Left ventricle myocardium inferior (tissue), 1 donor: ENCODE measurements around the gene SV2B. TPM values are rescaled to one million over a fixed set of nuclear protein-coding genes. Genes with fewer than 3 reads are reported as not detected.

Experiments used
- DNase-seq: peaks from one replicate; pipeline ENCODE4 v3.0.0-alpha.2; 2020
- H3K27ac ChIP-seq: fragments of 200-600 bp; replicated peaks from 2 replicates; pipeline ENCODE4 v1.8.0; 2021
- H3K27me3 ChIP-seq: fragments of 200-600 bp; 2 replicates; pipeline ENCODE4 v1.8.0; 2021; ENCODE audit warnings: low read depth
- H3K36me3 ChIP-seq: fragments of 200-600 bp; 2 replicates; pipeline ENCODE4 v1.8.0; 2021
- H3K4me1 ChIP-seq: fragments of 200-600 bp; 2 replicates; pipeline ENCODE4 v1.8.0; 2021
- H3K4me3 ChIP-seq: fragments of 200-600 bp; 2 replicates; pipeline ENCODE4 v1.8.0; 2021; ENCODE audit warnings: mild to moderate bottlenecking, moderate library complexity
- H3K9me3 ChIP-seq: fragments of 200-600 bp; replicated peaks from 2 replicates; pipeline ENCODE4 v1.8.0; 2021
- intact Hi-C: fragments of 100-400 bp; cut with micrococcal nuclease; formaldehyde crosslinking; loops from one replicate; pipeline ENCODE4 v1.11.0; 2022
- total RNA-seq: library from RNA; stranded (reverse); fragmentation: NEBNext Ultra II Directional; extraction: Animal tissue kit (Norgen Biotek cat#: 25700); gene quantifications from one replicate; pipeline ENCODE4 v1.2.1, GENCODE V29; 2021
- TF ChIP-seq, protein P1 (sequence below): fragments of 200-600 bp; IDR thresholded peaks from 2 replicates; pipeline ENCODE4 v1.8.0; 2021; ENCODE audit warnings: antibody characterized with exemption, mild to moderate bottlenecking, borderline replicate concordance
- donor health status: DM: no; HTN: yes; CAD: no; lungs with severe emphysema.

SV2B gene
- total RNA-seq, 1 donor from 2014 or later: 2.8 TPM

DNA sequence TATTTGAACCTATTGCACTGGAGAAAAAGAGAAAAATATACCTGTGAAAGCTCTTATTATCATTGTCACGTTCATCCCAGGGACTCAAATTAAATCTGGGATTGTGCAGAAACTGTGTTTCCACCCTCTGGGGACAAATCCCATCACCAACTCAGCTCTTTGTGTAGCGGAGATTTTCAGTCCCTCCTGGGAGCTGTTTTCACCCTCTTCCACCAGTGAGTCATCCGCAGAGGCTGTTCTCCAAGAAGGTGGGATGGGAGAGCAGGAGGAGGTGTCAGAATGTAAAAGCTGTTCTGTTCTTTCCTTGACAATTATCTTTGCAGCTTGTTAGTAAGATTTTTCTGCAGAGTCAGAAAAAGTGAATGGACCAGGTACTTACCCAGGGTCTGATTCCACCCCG, 28.0 kb downstream of the SV2B start:
- no peak overlapping the region for H3K27ac ChIP-seq
- no peaks in the 10 kb centered on the region for H3K4me1 ChIP-seq
- no peaks in the 10 kb centered on the region for H3K36me3 ChIP-seq
- H3K9me3 ChIP-seq: no peaks in the 10 kb centered on the region
- peaks cover 32% of the 10 kb centered on the region for H3K27me3 ChIP-seq
- TF ChIP-seq, protein P1, sequence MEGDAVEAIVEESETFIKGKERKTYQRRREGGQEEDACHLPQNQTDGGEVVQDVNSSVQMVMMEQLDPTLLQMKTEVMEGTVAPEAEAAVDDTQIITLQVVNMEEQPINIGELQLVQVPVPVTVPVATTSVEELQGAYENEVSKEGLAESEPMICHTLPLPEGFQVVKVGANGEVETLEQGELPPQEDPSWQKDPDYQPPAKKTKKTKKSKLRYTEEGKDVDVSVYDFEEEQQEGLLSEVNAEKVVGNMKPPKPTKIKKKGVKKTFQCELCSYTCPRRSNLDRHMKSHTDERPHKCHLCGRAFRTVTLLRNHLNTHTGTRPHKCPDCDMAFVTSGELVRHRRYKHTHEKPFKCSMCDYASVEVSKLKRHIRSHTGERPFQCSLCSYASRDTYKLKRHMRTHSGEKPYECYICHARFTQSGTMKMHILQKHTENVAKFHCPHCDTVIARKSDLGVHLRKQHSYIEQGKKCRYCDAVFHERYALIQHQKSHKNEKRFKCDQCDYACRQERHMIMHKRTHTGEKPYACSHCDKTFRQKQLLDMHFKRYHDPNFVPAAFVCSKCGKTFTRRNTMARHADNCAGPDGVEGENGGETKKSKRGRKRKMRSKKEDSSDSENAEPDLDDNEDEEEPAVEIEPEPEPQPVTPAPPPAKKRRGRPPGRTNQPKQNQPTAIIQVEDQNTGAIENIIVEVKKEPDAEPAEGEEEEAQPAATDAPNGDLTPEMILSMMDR: no peak
- no peak for DNase-seq
- H3K4me3 ChIP-seq: no peak overlapping the region
- intact Hi-C loops: no loop called here

DNA sequence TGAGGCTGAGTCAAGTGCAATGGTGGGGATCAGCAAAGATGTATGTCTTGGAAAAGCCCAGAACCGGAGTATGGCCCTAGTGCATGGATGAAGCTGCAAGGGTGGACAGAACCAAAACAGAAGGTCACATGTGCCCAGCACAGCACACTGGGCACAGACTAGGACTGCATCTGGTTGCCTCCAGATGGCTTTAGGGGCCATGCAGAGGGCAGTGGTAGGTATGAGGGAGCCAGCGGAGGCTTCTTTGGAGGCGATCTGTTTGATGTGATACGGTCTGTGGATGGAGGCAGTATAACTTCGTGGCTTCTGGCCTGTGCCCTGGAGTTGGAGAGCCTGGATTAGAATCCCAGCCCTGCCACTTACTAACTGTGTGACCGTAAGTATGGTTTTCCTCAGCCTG, 29.4 kb downstream of the SV2B start:
- no peaks in the 10 kb centered on the region for H3K4me1 ChIP-seq
- intact Hi-C loops: no loop called here
- H3K36me3 ChIP-seq: no peaks in the 10 kb centered on the region
- H3K4me3 ChIP-seq: no peak overlapping the region
- H3K27me3 ChIP-seq: peaks cover 32% of the 10 kb centered on the region
- H3K27ac ChIP-seq: no peak overlapping the region
- TF ChIP-seq, protein P1: no peak
- DNase-seq: no peak
- H3K9me3 ChIP-seq: no peaks in the 10 kb centered on the region

DNA sequence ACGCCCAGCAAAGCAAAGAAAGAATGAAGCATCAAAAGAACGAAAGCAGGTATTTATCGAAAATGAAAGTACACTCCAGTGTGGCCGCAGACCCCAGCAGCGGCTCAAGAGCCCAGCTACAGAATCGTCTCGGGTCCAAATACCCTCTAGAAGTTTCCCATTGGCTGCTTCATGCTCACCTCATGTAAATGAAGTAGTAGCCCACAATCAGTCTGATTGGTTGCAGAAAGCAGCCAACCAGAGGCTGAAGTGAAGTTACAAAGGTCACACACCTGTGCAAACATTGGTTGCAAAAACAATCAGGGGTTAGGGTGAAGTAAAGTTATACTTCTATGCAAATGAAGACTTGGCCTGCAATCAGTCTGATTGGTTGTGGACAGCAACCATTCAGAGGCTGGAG, 32.0 kb downstream of the SV2B start:
- Histone ChIP-seq H3K4me1 (no peaks in the 10 kb centered on the region), H3K9me3 (no peaks in the 10 kb centered on the region), H3K4me3 (no peak overlapping the region), H3K36me3 (no peaks in the 10 kb centered on the region), H3K27ac (no peak overlapping the region), H3K27me3 (peaks cover 22% of the 10 kb centered on the region)
- TF ChIP-seq, protein P1: no peak
- DNase-seq: no peak
- intact Hi-C loops: no loop called here

DNA sequence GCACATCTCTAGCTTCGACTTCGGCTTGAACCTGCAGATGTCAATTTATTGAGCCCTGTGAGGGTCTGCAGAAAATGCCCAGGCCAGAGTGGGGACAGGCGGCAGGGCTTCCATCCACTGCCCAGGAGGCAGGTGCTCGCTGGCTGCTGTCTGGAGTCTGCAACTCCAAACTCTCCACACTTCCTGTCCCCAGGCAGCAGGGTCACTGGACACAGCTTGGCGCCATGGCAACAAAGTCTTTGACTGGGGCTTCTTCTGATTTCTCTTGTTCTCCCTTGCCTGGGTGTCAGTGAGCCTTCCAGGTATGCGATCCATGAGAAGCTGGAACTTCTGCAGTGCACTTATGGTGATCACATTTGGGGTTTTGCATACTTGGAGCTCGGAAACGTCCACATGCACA, 33.5 kb downstream of the SV2B start:
- Histone ChIP-seq H3K27me3 (peaks cover 8% of the 10 kb centered on the region), H3K4me3 (no peak overlapping the region), H3K36me3 (no peaks in the 10 kb centered on the region), H3K4me1 (no peaks in the 10 kb centered on the region), H3K9me3 (peaks cover 9% of the 10 kb centered on the region), H3K27ac (no peak overlapping the region)
- no peak for DNase-seq
- intact Hi-C loops: no loop called here
- TF ChIP-seq, protein P1: no peak

DNA sequence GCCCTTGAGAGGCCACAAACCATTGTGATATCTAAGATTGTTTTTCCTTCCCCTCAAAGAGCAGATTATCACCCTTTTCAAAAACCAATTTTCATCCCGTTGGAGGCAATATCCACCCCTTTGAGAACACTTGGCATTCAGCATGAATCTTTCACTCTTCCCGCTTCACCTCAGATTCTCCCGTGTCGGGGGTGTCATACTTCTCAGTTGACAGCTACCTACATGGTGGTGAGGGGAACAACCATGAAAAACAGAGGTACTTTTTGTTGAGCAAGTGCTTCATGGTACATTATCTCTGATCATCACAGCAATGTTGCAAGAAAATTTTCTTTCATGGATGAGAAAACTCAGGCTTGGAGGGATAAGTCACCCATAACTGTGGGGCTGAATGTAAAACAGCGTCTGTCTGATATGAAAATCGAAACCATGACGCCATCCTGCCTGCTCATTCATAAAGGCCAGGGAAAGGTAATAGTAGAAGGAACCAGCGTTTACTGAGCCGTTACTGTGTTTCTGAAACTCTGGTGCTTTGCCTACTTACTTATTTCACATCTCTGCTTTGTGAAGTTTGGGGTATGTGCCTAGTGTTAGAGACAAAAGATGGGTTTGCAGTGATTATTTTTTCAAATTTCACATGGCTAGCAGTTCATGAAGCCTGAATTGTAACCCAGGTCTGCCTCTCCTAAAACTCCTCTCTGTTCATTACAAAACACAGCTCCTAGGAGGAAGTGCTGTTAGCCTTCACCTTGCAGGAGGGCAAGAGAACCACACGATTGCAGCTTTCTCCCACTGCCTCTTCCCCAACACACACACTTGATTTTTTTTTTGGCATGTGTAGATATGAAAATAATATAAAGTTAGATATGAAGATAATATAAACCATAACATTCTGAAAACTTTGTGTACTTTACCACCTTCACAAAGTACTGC, 35.4 kb downstream of the SV2B start:
- TF ChIP-seq, protein P1: no peak
- Histone ChIP-seq H3K4me3 (no peak overlapping the region), H3K9me3 (peaks cover 11% of the 10 kb centered on the region), H3K4me1 (no peaks in the 10 kb centered on the region), H3K27me3 (no peaks in the 10 kb centered on the region), H3K36me3 (no peaks in the 10 kb centered on the region), H3K27ac (no peak overlapping the region)
- intact Hi-C loops: no loop called here
- DNase-seq: no peak
